GM19193 (cell line): ENCODE measurements around the gene TRANK1.

ENCODE experiments used
- POLR2A ChIP-seq: IDR thresholded peaks from 4 replicates; pipeline ENCODE4 v1.6.1; 2011; ENCODE audit not compliant: insufficient read depth, insufficient read length; ENCODE audit errors: extremely low read depth

The TRANK1 gene

DNA sequence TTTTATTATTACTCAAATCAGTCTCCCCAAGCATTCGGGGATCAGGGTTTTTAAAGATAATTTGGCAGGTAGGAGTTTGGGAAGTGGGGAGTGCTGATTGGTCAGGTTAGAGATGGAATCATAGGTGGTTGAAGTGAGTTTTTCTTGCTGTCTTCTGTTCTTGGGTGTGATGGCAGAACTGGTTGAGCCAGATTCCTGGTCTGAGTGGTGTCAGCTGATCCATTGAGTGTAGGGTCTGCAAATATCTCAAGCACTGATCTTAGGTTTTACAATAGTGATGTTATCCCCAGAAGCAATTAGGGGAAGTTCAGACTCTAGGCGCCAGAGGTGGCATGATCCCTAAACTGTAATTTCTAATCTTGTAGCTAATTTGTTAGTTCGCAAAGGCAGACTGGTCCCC is 20.6 kb upstream of the TRANK1 start:
- TF ChIP-seq POLR2A = no peak

DNA sequence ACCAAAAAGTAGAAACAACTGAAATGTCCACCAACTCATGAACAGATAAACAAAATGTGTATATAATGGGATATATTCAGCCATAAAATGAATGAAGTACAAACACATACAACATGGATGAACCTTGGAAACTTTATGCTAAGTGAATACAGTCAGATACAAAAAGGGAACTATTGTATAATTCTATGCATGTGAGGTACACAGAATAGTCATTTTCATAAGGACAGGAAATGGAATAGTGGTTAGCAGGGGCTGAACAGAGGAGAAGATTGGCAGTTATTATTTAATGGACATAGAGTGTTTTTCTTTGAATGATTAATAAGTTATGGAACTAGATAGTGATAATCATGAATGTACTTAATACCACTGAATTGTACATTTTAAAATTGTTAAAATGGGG is 20.0 kb upstream of the TRANK1 start:
- TF ChIP-seq POLR2A = no peak

DNA sequence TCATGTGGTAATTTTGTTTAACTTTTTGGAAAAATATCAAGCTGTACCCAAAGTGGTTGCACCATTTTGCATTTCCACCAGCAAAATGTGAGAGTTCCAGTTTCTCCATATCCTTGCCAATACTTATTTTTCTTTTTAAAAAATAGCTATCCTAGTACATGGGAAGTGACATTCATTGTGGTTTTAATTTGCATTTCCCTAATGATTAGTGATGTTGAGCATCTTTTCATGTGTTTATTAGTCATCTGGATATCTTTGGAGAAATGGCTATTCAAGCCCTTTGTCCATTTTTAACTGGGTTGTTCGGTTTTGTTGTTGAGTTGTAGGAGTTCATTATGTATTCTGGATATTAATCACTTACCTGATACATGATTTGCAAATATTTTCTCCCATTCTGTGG is 19.5 kb upstream of the TRANK1 start:
- TF ChIP-seq POLR2A = no peak

DNA sequence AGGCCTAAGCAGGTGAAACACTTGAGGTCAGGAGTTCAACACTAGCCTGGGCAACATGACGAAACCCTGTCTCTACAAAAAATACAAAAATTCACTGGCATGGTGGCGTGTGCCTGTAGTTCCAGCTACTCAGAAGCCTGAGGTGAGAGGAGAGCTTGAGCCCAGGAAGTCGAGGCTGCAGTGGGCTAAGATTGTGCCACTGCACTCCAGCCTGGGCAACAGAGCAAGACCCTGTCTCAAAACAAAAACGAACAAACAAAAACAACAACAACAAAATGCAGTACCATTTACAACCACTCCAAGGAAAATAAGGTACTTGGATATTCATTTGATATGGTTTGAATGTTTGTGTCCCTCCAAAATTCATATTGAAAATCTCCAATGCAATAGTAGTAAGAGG is 15.6 kb upstream of the TRANK1 start:
- TF ChIP-seq POLR2A = no peak

DNA sequence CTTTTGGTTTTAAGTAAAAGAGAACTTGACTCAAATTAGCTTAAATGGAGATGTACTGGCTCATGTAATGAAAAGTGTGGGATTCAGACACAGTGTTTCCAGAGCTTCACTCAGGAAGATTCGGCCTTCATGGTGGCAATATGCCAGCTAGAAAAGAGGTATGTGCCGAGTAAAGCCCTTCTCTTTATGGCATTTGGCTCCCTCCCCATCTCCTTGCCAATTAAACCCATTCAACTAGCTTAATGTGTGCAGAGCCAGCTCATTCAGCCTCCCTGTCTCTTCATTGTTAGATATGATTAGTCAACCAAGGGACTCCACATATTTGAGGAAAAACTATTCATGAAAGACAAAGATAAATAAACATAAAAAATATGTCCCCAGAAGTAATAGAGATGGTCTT is 15.0 kb upstream of the TRANK1 start:
- no peak for TF ChIP-seq POLR2A

DNA sequence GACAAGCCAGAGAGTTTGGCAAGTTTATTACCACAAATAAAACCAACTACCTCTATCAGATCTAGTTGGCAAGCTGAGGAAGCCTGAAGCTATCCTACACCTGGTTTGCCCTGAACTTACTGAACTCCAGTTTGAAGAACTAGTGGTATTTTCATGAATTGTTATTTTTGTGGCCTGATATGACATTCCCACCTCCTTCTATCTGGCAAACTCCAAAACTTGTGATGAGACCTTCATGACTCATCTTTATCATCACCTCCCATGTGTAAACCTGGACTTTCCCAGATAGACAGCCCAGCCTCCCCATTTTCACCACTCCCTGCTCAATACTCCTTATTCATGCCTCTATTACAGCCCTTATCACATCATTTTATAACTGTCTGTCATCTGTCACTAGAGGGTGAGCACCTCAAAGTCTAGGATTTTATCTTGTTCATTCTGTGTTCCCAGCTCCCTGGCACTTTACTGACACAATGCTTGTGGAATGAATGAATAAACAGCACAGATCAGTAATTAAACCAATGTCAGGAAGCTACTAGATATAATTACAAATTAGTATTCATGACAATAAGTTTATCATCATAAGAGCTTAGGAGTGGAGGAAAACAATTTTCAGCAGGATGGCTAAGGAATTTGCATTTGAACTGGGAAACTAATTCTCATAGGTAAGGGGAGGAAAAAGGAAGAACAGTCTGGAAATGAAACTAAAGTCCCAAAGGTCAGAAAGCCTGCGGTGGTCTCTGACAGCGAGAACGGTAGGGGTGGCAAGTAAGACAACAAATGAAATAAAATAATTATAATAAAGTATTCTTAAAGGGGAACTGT is 13.2 kb upstream of the TRANK1 start:
- no peak for TF ChIP-seq POLR2A

DNA sequence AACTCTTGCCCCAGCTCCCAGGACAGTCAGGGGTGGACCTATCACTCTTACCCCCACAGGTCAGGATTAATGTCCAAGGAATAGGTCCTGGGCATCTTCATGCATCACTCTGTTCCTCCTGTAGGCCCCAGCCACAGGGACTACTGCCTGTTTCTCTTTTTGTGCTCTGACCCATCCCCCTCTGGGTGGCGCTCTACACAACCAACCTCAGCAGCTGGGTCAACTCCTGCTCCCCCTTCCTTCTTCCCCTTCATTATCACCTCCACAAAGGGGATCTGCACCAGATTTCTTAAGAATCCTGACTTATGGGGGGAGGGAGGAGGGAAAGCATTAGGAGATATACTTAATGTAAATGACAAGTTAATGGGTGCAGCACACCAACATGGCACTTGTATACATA is 12.2 kb upstream of the TRANK1 start:
- no peak for TF ChIP-seq POLR2A

DNA sequence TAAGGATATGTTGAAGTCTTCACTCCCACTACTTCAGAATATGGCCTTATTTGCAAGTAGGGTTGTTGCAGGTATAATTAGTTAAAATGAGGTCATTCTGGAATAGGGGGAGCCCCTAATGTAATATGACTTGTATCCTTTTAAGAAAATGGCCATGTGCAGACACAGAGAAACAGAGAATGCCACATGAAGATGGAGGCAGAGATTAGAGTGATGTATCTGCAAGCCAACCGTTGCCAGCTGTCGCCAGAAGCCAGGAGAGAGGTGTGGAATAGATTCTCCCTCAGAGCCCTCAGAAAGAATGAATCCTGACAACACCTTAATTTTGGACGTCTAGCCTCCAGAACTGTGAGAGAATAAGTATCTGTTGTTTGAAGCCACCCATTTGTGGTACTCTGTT is 11.3 kb upstream of the TRANK1 start:
- TF ChIP-seq POLR2A = no peak

DNA sequence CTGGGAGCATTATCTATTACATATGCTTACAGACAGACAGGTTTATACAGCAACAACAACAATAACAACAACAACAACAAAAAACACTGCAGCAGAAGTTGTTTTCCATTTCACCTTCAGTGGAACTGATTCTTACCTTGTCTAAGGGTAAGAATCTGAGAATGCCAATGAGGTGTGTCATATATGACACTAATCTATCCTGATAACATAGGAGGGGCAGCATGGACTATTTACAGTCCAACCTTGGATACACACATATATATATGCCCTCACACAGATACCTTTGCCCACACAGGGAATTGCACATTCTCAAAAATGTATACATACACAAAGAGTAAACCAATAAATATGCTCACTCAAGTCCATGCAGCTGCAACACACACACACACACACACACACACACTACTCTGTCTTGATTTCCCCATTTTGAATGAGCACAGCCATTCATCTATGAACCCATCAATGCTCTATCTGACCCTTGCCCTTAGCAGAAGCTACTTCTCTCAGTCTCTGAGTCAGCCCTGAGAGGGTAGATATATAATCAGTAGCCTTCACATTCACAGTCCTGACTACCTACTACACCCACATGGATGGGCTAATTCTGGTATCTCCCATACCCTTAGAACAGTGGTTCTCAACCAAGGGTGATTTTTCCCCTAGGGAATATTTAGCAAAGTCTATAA is 9.7 kb upstream of the TRANK1 start:
- no peak for TF ChIP-seq POLR2A

DNA sequence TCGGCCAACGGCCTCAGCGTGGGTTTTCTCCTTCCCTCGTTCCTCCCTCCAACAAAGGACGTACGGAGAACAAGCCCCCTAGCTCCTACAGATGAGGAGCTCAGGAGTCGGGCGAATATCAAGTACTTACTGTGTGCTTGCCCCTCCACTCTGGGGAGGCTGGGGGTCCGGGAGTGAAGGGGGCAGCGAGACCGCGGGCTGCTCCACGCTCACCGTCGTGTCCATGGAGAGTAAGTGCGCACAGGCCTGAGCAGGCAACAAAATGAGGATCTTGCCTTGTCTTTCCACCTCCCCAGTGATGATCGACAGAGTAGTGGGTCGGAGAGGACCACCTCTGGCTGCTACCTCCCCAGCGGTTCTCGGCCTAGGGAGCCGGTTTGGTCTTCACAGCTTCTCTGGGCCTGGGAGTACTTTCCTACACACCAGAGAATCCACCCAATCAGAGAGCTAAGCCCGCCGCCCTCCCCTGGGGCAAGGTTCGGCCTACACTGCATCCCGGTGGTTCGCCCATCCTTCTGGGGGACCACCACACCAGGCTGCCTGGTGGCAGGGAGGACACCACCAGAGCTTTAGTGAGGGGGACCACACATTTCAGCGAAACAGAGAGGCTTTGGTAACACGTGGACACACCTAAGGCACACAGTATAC is 603 bp upstream of the TRANK1 start:
- TF ChIP-seq POLR2A = no peak

DNA sequence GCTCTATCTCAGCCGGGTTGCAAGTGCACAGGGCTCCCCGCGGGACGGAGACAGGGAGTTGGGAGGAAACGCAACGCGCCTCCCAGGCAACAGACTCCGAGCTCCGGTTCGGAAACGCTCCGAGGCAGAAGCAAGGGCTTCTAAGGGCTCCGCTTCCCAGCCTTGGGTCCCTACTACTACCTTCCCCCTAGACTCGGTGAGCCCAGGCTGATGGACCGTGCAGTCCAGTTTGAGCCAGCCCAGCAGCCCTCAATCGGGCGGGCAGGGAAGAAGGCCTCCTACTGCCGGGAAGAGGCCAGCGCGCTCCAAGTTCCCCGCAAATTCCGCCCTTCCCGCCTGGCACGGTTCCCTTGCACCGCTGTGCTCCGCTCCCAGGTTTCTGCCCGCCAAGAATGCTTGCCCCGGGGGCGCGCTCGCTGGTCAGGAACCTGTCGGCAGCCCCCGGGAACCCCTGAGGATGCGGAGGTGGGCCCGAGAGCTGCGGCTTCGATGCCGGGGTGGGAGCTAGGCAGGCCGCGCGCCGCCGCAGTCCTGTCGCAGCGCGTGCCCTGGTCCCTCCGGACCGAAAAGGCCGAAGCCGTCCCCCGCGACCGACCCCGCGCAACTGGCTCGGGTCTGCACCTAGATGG is 728 bp downstream of the TRANK1 start:
- TF ChIP-seq POLR2A = no peak

DNA sequence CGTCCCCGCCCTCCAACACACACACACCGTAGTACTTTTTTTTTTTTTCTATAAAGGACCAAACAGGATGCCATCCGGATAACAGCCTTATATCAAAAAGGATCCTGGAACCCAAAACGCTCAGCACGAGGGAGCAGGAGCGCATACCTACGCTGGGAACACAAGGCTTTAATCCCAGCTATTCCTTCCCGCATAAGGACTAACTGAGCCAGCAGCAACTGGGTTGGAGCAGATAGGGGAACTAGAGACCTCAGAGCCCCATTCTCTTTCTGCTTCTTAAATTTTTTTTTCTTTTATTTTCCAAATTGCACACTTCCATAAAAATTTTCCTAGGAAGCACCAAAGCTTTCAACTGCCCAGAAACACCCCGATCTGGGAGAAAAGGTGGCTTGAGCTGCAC is 1.3 kb downstream of the TRANK1 start:
- TF ChIP-seq POLR2A = no peak

DNA sequence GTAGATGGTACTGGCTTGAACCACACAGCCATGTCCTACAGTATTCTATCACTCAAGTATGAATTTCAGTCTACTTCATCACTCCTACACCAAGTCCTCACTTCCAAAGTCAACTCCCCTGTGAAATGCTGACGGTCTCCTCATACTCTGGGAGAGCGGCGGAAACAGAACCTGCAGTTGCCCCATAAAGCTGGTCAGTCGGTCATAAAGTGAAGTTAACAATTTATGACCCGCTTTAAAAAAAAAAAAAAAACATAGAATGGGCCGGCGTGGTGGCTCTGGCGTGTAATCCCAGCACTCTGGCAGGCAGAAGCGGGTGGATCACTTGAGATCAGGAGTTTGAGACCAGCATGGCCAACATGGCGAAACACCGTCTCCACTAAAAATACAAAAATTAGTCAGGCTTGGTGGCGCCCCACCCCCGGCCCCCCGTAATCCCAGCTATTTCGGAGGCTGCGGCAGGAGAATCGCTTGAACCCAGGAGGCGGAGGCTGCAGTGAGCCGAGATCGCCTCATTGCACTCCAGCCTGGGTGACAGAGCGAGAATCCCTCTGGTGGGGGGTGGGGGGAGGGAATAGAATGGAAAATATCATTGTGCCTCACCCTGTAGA is 2.1 kb downstream of the TRANK1 start:
- TF ChIP-seq POLR2A = no peak

DNA sequence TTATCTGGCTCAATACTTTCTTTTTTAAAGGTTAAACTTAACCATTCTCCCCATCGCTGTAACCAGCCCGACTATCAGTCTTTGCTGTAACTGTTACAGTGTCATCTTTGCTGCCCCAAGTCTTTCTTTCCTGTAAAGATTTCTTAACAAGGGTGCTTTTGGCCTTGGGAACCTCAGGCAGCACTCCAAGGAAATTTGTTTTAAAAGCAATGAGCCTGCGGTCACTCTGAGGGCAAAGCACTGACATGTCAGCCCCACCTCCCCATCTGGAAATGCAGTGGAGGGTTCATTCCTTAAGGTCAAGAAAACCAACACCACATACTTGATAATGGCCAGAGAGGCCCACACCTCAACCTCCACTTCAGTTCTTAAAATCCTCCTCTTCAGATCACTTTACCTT is 3.2 kb downstream of the TRANK1 start:
- no peak for TF ChIP-seq POLR2A

DNA sequence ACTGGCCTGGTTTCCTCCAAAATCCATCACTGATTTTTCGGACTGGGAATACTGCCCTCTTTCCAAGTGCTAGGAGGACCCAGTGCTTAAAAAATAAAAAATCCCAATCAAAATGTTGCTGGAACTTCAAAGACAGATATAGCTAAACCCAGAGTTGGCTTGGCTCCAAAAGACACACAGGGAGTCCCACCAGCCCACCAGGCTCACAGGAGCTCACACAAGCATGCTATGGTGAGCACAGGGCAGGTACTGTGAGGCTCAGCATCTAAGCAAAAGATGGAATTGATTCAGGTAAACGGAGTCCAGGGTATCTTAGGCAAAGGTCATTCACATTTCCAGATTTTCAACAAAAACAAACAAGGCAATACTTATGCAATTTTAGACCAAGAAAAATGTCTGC is 3.7 kb downstream of the TRANK1 start:
- no peak for TF ChIP-seq POLR2A
